Karpas-422 (cell line): ENCODE measurements around the gene JAG2. TPM values are rescaled to one million over a fixed set of nuclear protein-coding genes. Genes with fewer than 3 reads are reported as not detected.

Source experiments
- DNase-seq: peaks from one replicate; pipeline ENCODE4 v3.0.0-alpha.2; 2015
- H2AFZ ChIP-seq: fragments of 200-600 bp; sonication (generic); 2 replicates; pipeline ENCODE4 v1.6.1; 2014; ENCODE audit warnings: antibody characterized with exemption, low read length, mixed read lengths
- H3K27ac ChIP-seq: fragments of 200-600 bp; sonication (generic); 2 replicates; pipeline ENCODE4 v1.5.1; 2014; ENCODE audit warnings: mild to moderate bottlenecking, low read length, moderate library complexity
- H3K27me3 ChIP-seq: fragments of 200-600 bp; sonication (generic); 2 replicates; pipeline ENCODE4 v1.6.1; 2014; ENCODE audit warnings: low read length, mixed read lengths
- H3K36me3 ChIP-seq: fragments of 200-600 bp; sonication (generic); 2 replicates; pipeline ENCODE4 v1.6.1; 2014; ENCODE audit warnings: low read length, mixed read lengths; ENCODE audit not compliant: insufficient read depth
- H3K4me1 ChIP-seq: fragments of 200-600 bp; sonication (generic); 2 replicates; pipeline ENCODE4 v1.6.1; 2014; ENCODE audit warnings: mild to moderate bottlenecking, low read length, mixed read lengths
- H3K4me2 ChIP-seq: fragments of 200-600 bp; sonication (generic); 2 replicates; pipeline ENCODE4 v1.6.1; 2014; ENCODE audit warnings: low read length, low read depth, mild to moderate bottlenecking; ENCODE audit not compliant: poor library complexity, severe bottlenecking
- H3K4me3 ChIP-seq: fragments of 200-600 bp; sonication (generic); 2 replicates; pipeline ENCODE4 v1.5.1; 2014; ENCODE audit warnings: mild to moderate bottlenecking, antibody characterized with exemption, low read length, mixed read lengths
- H3K79me2 ChIP-seq: fragments of 200-600 bp; sonication (generic); 2 replicates; pipeline ENCODE4 v1.6.1; 2014; ENCODE audit warnings: mild to moderate bottlenecking, low read length, mixed read lengths
- H3K9ac ChIP-seq: fragments of 200-600 bp; sonication (generic); 2 replicates; pipeline ENCODE4 v1.6.0; 2014; ENCODE audit warnings: low read length
- H3K9me2 ChIP-seq: fragments of 200-600 bp; sonication (generic), shearing (Covaris generic); replicated peaks from 2 replicates; pipeline ENCODE4 v1.6.0; 2014; ENCODE audit warnings: mild to moderate bottlenecking, low read length, moderate library complexity; ENCODE audit not compliant: insufficient read depth
- H3K9me3 ChIP-seq: fragments of 300-700, 200-600 bp; sonication (generic); 2 replicates; pipeline ENCODE4 v1.6.1; 2014; ENCODE audit warnings: low read length, mixed read lengths
- H4K20me1 ChIP-seq: fragments of 200-600 bp; sonication (generic); 2 replicates; pipeline ENCODE4 v1.6.1; 2014; ENCODE audit warnings: mild to moderate bottlenecking, antibody characterized with exemption, low read length, low read depth; ENCODE audit not compliant: insufficient read depth
- total RNA-seq: library from RNA; depleted of rRNA; stranded (reverse); fragments of >200 nt; shearing (Covaris generic); gene quantifications from 2 replicates; pipeline ENCODE4 v1.2.3, GENCODE V29; 2014; ENCODE audit warnings: low replicate concordance

JAG2 gene
- total RNA-seq, 1 experiment from 2014 or later, result not detected

DNA sequence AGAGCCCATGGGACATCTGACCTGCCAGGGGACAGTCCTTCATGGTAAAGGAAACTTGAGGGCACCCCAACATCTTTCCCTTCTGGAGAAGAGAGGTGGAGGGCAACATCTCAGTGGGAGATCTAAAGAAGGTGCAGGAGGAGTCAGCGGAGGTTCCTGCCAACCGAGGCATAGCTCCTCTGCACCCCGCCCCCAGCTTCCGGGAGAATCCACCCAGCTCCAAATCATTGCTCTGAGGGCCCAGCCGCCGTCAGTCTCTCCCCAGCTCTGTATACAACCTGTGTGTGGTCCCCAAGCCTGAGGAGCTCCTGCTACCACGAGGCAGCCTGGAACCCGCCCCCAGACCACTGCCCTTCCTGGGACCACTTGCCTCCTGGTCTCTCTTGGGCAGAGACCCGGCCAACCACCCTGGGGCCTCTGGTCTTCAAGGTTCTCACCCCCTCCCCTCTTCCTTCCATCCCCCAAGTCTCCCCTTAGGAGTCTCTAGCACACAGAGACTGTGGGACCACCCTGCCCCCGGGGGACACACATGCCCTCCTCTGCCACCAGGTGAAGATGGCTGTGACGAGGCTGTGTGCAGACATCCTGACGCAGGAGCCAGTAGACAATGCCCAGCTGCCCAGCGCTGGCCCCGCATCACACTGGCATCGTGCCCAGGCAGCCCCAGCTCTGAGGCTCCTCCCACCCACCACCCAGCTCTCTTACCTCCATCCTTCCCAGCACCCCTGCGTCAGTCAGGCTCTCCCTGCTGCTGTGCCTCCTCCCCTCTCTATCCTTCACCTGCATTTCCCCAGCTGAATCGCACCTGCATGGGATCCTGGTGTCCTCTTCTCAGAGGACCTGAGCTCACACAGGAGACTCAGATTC lies 25.6 kb upstream of the JAG2 start:
- H3K9me3 ChIP-seq, result no peaks in the 10 kb centered on the region
- no peak overlapping the region for H3K4me2 ChIP-seq
- no peak overlapping the region for H3K27ac ChIP-seq
- no peaks in the 10 kb centered on the region for H3K27me3 ChIP-seq
- H3K4me1 ChIP-seq, result peaks cover 5% of the 10 kb centered on the region
- H2AFZ ChIP-seq, result no peak overlapping the region
- H3K36me3 ChIP-seq, result no peaks in the 10 kb centered on the region
- H3K9ac ChIP-seq, result no peak overlapping the region
- no peaks in the 10 kb centered on the region for H3K9me2 ChIP-seq
- peak; percentile 55 for DNase-seq
- H4K20me1 ChIP-seq, result peaks cover 26% of the 10 kb centered on the region; the same call in 1 of the 2 replicates
- no peak overlapping the region for H3K4me3 ChIP-seq
- H3K79me2 ChIP-seq, result no peaks in the 10 kb centered on the region

DNA sequence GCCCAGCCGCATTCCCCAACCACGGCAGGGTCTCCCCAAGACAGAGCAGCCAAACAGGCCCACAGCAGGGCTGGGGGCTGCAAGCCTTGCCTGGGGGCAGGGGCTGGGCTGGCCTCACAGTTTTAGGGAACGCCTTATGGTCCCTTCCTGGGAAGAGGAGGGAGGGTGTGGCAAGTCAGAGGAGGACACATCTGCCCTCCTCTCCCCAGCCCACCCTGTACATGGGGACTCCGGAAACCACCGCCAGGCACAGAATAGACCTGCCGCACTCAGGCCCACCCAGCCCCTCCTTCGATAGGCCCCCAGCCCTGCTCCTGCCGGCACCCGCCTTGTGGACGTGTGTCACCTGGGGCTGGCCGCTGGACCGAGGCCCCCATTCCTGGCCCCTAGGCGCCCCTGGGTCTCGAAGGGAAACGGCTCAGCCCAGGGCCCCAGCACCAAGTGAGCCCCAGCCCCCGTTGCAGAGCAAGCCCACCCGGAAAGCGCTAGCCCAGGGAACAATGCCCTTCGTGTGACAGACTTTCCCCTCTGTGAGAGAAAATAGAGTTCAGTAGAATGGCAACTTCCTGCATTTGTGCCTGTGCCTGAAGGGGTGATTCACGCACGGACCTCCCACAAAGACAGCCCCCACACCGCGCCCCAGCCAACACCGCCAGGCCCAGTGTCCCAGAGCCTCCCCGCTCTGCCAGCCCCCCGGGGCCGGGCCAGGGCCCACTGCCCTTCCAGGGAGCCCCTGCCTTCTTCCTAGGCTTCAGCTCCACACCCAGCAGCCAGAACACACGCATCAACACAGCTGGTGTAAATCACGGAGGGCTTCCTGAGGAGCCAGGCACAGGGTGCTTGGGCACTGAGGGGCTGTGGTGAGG lies 24.5 kb upstream of the JAG2 start:
- no peak for DNase-seq
- no peak overlapping the region for H3K9ac ChIP-seq
- peaks cover 15% of the 10 kb centered on the region; the same call in 1 of the 2 replicates for H4K20me1 ChIP-seq
- no peak overlapping the region for H3K4me2 ChIP-seq
- H3K27me3 ChIP-seq, result no peaks in the 10 kb centered on the region
- H3K79me2 ChIP-seq, result no peaks in the 10 kb centered on the region
- no peak overlapping the region for H3K27ac ChIP-seq
- H2AFZ ChIP-seq, result no peak overlapping the region
- no peak overlapping the region for H3K4me3 ChIP-seq
- H3K9me3 ChIP-seq, result no peaks in the 10 kb centered on the region
- no peaks in the 10 kb centered on the region for H3K36me3 ChIP-seq
- peaks cover 5% of the 10 kb centered on the region for H3K4me1 ChIP-seq
- H3K9me2 ChIP-seq, result no peaks in the 10 kb centered on the region

DNA sequence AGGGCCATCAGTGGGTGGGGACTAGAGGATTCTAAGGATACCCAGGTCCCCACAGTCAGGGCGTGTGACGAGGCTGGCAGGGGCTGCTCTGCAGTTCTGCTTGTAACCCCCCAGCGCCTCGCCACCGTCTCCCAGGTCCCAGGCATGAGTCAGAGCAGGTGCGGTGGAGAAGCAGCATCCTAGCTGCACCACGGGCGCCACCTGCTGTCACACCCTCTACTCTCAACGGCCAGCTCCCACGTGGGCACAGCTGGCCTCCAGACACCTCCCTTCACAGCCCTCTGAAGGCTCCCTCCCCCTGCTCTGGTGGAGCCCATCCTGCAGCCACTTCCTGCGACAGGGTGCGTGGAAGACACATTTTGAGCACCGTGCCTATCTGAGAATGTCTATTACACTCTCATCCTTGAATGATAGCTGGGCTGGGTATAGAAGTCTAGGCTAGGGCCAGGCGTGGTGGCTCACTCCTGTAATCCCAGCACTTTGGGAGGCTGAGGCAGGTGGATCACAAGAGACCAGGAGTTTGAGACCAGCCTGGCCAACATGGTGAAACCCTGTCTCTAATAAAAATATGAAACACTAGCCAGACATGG lies 19.5 kb upstream of the JAG2 start:
- no peaks in the 10 kb centered on the region for H3K27me3 ChIP-seq
- no peak overlapping the region for H3K4me2 ChIP-seq
- H3K9me3 ChIP-seq, result no peaks in the 10 kb centered on the region
- no peaks in the 10 kb centered on the region for H3K36me3 ChIP-seq
- no peak overlapping the region for H2AFZ ChIP-seq
- no peak overlapping the region for H3K9ac ChIP-seq
- peak; percentile 70 for DNase-seq
- no peak overlapping the region for H3K4me3 ChIP-seq
- H3K4me1 ChIP-seq, result peaks cover 5% of the 10 kb centered on the region
- H3K27ac ChIP-seq, result no peak overlapping the region
- H3K79me2 ChIP-seq, result no peaks in the 10 kb centered on the region
- 0 out of 2 replicates have a peak, but pooled peaks cover 6% of the 10 kb centered on the region for H4K20me1 ChIP-seq
- H3K9me2 ChIP-seq, result no peaks in the 10 kb centered on the region

DNA sequence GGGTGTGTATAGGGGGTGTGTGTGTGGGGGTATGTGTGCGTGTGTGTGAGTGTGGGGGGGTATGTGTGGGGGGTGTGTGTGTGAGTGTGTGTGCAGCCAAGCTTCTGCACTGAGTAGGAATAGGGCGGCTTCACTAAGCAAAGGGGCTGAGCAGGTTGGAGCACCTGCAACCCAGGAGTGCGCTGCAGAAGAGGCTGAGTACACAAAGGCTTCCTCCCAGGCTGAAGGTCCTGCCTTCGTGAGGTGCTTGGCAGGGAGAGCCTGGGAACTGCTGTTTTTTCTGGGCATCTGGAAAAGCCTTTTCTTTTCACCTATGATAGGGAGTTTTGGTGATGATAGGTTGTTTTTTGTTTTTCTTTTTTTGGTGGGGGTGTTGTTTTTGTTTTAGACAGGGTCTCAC lies 18.5 kb upstream of the JAG2 start:
- no peaks in the 10 kb centered on the region for H3K9me2 ChIP-seq

DNA sequence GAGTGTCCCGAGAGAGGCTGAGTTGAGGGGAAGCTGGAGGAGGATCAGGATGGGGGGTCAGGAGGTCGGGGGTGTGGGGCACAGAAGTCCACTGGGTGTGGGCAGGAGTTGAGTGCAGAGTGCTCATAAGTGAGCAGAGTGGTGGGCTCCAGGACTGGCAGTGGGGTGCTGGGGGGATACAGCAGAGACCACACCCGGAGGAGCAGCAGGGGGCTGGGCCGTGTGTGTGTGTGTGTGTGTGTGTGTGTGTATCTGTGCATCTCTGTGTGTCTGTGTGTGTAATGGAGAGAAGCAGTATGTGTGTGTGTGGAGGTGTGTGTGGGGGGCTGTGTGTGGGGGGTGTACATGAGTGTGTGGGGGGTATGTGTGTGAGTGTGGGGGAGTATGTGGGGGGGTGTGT lies 17.4 kb upstream of the JAG2 start:
- no peak overlapping the region for H3K27ac ChIP-seq
- H3K9ac ChIP-seq, result no peak overlapping the region
- no peaks in the 10 kb centered on the region for H3K79me2 ChIP-seq
- H3K9me2 ChIP-seq, result no peaks in the 10 kb centered on the region
- H3K9me3 ChIP-seq, result no peaks in the 10 kb centered on the region
- H3K4me3 ChIP-seq, result no peak overlapping the region
- no peaks in the 10 kb centered on the region for H3K36me3 ChIP-seq
- peaks cover under 1% of the 10 kb centered on the region for H3K4me1 ChIP-seq
- H3K4me2 ChIP-seq, result no peak overlapping the region
- no peak overlapping the region for H2AFZ ChIP-seq
- H4K20me1 ChIP-seq, result peaks cover 12% of the 10 kb centered on the region
- no peaks in the 10 kb centered on the region for H3K27me3 ChIP-seq
- no peak for DNase-seq

More for the DNA sequence above, 18.5 kb upstream of the JAG2 start:
- H4K20me1 ChIP-seq, result peaks cover 10% of the 10 kb centered on the region
- H3K36me3 ChIP-seq, result no peaks in the 10 kb centered on the region
- no peak overlapping the region for H3K4me2 ChIP-seq
- no peaks in the 10 kb centered on the region for H3K79me2 ChIP-seq
- H3K4me3 ChIP-seq, result no peak overlapping the region
- H3K9ac ChIP-seq, result no peak overlapping the region
- H3K27ac ChIP-seq, result no peak overlapping the region
- H3K4me1 ChIP-seq, result peaks cover 5% of the 10 kb centered on the region
- no peak overlapping the region for H2AFZ ChIP-seq
- no peaks in the 10 kb centered on the region for H3K9me3 ChIP-seq
- H3K27me3 ChIP-seq, result no peaks in the 10 kb centered on the region
- DNase-seq, result no peak

DNA sequence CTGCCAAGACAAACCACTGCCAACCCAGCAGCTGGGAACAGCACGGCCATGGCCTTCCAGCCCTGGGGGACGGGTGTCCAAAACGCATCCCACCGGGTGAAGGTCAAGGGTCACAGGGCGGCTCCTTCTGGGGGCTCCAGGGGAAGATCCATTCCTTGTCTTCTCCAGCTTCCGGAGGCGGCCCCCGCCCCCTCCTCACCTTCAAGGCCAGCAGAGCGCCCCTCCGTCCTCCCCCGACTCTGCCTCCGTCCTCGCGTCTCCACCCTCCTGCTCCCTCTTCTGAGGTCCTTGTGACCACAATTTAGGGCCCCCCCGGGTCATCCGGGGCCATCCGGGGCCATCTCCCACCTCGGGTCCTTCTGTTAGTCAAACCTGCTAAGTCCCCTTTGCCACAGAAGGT lies 16.4 kb upstream of the JAG2 start:
- H3K9me3 ChIP-seq, result no peaks in the 10 kb centered on the region
- H3K36me3 ChIP-seq, result no peaks in the 10 kb centered on the region
- H3K79me2 ChIP-seq, result no peaks in the 10 kb centered on the region
- peaks cover 5% of the 10 kb centered on the region for H3K4me1 ChIP-seq
- no peak overlapping the region for H2AFZ ChIP-seq
- H3K27ac ChIP-seq, result no peak overlapping the region
- H3K27me3 ChIP-seq, result no peaks in the 10 kb centered on the region
- DNase-seq, result no peak
- peaks cover 12% of the 10 kb centered on the region for H4K20me1 ChIP-seq
- no peaks in the 10 kb centered on the region for H3K9me2 ChIP-seq
- H3K9ac ChIP-seq, result no peak overlapping the region
- no peak overlapping the region for H3K4me2 ChIP-seq
- no peak overlapping the region for H3K4me3 ChIP-seq

DNA sequence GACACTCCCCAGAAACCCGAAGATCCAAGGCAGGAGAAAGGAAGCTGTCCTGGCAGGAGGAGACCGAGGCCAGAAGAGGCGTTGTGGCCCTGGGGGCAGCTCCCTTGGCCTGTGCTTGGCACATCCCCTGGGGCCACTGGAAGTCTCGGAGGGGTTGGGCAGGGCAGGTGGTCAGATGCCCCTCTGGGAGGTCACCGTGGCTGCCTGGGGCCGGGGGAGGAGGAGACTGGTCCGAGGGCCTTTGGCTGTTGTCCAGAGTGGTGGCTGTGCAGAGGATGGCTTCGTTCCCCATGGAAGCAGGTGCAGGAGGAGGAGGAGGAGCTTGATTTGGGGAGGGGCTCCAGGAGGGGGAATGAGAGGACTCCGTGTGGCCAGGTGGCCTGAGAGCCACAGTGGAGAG lies 15.9 kb upstream of the JAG2 start:
- Histone ChIP-seq H3K4me2 (no peak overlapping the region), H3K36me3 (no peaks in the 10 kb centered on the region), H3K27ac (no peak overlapping the region), H3K4me3 (no peak overlapping the region), H2AFZ (no peak overlapping the region), H3K9ac (no peak overlapping the region), H3K79me2 (no peaks in the 10 kb centered on the region), H3K4me1 (peaks cover 5% of the 10 kb centered on the region), H3K27me3 (no peaks in the 10 kb centered on the region), H3K9me2 (no peaks in the 10 kb centered on the region), H3K9me3 (no peaks in the 10 kb centered on the region), H4K20me1 (peaks cover 12% of the 10 kb centered on the region)
- no peak for DNase-seq
